Ovary (tissue), 9 donors: ENCODE data around the gene MMP28. TPM values are rescaled to one million over a fixed set of nuclear protein-coding genes. Genes with fewer than 3 reads are reported as not detected.

Source experiments
- DNase-seq, 5 donors: peaks; one replicate each; pipeline ENCODE4 v3.0.0-alpha.2; 2019 to 2020
- H3K27ac ChIP-seq, 2 donors: fragments of 200-600 bp; one replicate each; pipeline versions ENCODE4 v1.5.1 to v1.8.0; 2019 to 2022
- H3K27me3 ChIP-seq: fragments of 200-600 bp; one replicate; pipeline ENCODE4 v1.8.0; 2022
- H3K36me3 ChIP-seq: fragments of 200-600 bp; sonication (generic); one replicate; pipeline ENCODE4 v1.5.1; 2019
- H3K4me1 ChIP-seq: one replicate; pipeline ENCODE4 v1.8.1; 2013; ENCODE audit warnings: mild to moderate bottlenecking, moderate library complexity; ENCODE audit not compliant: insufficient read depth
- H3K4me3 ChIP-seq: fragments of 200-600 bp; sonication (generic); one replicate; pipeline ENCODE4 v1.5.1; 2017
- H3K9me3 ChIP-seq, 2 donors: fragments of 200-600 bp in 1 of 2; sonication (generic) in 1 of 2; one replicate each; pipeline versions ENCODE4 v1.5.1 to v1.8.1; 2013 to 2019; ENCODE audit warnings: mild to moderate bottlenecking in 1 of 2, moderate library complexity in 1 of 2
- EP300 ChIP-seq: sonication (generic); formaldehyde crosslinking; IDR thresholded peaks from one replicate; pipeline ENCODE4 v1.6.1; 2017; ENCODE audit warnings: antibody characterized with exemption
- POLR2A ChIP-seq: fragments of 450-650 bp; IDR thresholded peaks from one replicate; pipeline ENCODE4 v1.6.1; 2017; ENCODE audit warnings: antibody characterized with exemption, mild to moderate bottlenecking, moderate library complexity
- WGBS, 3 donors: extraction: QIAGEN DNeasy Blood & Tissue Kit in 1 of 3; methylation state at CpG; one replicate each; pipeline versions ENCODE4 v1.1.5 to v1.1.7; 2013 to 2017; 5-methylcytosine and 5-hydroxymethylcytosine counted together
- intact Hi-C, 4 donors: fragments of 100-400 bp; cut with DNase I; formaldehyde crosslinking; loops; one replicate each; pipeline versions ENCODE4 v1.11.0 to v1.15.1; 2022 to 2023
- polyA plus RNA-seq, 2 donors: library from polyadenylated mRNA; stranded (reverse); fragments of 200-250 nt in 1 of 2; fragments of 350-450 nt in 1 of 2; fragmentation: Illumina TruSeq in 1 of 2; extraction: RNeasy Lipid Tissue Mini Kit (QIAGEN cat#74804) in 1 of 2; gene quantifications; one replicate each; pipeline ENCODE4 v1.2.3, GENCODE V29; 2013 to 2014
- total RNA-seq, 7 donors: library from RNA; depleted of rRNA in 2 of 7; stranded (reverse); fragments of >200 nt in 2 of 7; fragmentation: NEBNext Ultra II Directional in 3 of 7; extraction: Animal tissue kit (Norgen Biotek cat#: 25700) in 3 of 7; gene quantifications; one replicate each; pipeline versions ENCODE4 v1.1.0 to v1.2.4, GENCODE V29; 2016 to 2023
- TF ChIP-seq, protein P1 (sequence below), 3 donors: fragments of 450-650 bp in 2 of 3; fragments of 200-600 bp in 1 of 3; IDR thresholded peaks; one replicate each; pipeline versions ENCODE4 v1.5.1 to v1.8.0; 2016 to 2022; ENCODE audit warnings: antibody characterized with exemption in 3 of 3, mild to moderate bottlenecking in 1 of 3
- donor health status: DM: no; HTN: no; CAD: no; lungs with moderate emphysema.
- donor health status: DM: no; HTN: no; CAD: no.
- donor health status: Bipolar disorder and iron deficiency.
- donor health status: DM: yes; HTN: yes; CAD: no.
- donor health status: DM: no; HTN: no; CAD: no.
- donor health status: DM: yes; HTN: yes; CAD: no.

Gene MMP28
- total and polyA plus RNA-seq, 9 donors, result 0.25 to 33.3 (median 3.5) TPM

DNA sequence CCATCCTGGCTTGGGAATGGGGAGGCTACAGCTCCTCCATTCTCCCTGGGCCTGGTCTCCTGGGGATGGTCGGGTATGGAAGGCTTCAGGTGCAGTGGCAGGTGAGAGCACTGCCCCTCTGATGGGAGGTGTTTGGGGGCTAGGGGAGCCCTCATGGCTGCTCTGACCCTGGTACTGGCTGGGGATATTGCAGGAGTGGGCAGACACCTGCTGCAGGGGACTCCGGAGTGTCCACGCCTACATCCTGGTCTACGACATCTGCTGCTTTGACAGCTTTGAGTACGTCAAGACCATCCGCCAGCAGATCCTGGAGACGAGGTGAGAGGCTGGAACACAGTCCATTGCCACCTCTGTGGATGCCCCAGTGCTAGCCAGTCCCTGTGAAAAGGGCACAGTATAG, 55.2 kb downstream of the MMP28 start:
- Histone ChIP-seq H3K27me3 (no peaks in the 10 kb centered on the region), H3K36me3 (no peaks in the 10 kb centered on the region), H3K4me3 (no peak overlapping the region), H3K9me3 (no peaks in the 10 kb centered on the region), H3K27ac (no peak overlapping the region), H3K4me1 (peaks cover 6% of the 10 kb centered on the region)
- 84 to 93% (median 85%) methylated on average over 7 of the region's 7 CpGs for WGBS, 3 donors
- DNase-seq, result no peak
- intact Hi-C loops, result loop anchor here (10.0 kb wide), 5 partner anchors 125 to 425 kb away; no protein-coding TSS in a partner anchor
- TF ChIP-seq EP300 (no peak), POLR2A (no peak)
- TF ChIP-seq, protein P1, sequence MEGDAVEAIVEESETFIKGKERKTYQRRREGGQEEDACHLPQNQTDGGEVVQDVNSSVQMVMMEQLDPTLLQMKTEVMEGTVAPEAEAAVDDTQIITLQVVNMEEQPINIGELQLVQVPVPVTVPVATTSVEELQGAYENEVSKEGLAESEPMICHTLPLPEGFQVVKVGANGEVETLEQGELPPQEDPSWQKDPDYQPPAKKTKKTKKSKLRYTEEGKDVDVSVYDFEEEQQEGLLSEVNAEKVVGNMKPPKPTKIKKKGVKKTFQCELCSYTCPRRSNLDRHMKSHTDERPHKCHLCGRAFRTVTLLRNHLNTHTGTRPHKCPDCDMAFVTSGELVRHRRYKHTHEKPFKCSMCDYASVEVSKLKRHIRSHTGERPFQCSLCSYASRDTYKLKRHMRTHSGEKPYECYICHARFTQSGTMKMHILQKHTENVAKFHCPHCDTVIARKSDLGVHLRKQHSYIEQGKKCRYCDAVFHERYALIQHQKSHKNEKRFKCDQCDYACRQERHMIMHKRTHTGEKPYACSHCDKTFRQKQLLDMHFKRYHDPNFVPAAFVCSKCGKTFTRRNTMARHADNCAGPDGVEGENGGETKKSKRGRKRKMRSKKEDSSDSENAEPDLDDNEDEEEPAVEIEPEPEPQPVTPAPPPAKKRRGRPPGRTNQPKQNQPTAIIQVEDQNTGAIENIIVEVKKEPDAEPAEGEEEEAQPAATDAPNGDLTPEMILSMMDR (IDR thresholded peaks at IDR 0.05), result no peak

DNA sequence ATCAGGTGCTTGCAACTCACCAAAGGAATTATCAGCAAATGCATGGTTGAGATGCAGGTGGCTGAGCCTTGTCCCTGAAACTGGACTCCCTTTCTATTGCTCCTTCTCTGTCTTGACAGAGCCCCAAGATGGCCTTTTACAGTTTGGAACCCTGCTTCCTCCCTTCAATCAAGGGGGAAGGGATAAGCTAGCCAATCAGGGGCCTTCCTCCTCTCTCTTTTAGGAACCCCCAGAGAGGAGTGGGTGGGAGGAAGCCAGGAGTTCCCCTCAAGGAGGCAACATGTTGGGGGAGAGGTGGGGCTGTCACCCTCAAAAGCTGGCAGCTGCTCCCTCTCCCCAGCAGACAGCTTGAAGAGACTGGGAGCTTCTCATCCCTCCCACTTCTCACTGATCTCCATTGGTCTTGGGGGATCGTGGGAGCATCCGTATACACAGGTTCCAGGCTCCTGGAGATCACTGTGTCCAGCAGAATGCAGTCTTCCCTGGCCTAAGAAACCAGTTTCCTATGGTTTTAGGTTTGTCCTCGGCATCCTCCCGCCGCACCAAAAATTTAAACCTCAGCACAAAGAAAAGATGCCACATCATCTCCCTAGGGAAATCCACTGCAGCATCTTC, 56.8 kb downstream of the MMP28 start:
- no peak for DNase-seq

DNA sequence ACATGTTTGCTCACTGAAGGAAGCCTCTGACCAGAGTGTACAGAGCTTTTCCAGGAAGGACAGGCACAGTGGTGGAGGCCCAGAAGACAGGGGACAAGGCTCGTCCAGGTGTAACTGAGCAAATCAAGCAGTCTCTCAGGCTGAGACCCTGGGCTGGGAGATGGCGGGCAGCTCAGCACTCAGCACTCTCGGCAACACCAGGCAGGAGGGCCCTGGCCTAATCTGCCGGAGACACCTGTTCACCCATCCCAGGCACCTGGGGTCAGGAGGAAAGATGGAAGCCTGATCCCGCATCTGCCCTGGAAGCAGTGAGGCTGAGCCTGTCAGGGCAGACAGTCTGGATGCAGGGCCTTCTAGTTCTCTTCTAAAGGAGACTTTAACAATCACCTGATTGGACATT, 59.2 kb downstream of the MMP28 start:
- DNase-seq, result no peak
- Histone ChIP-seq H3K36me3 (no peaks in the 10 kb centered on the region), H3K27ac (no peak overlapping the region), H3K4me3 (no peak overlapping the region), H3K4me1 (peaks cover 5% of the 10 kb centered on the region), H3K27me3 (no peaks in the 10 kb centered on the region), H3K9me3 (no peaks in the 10 kb centered on the region)
- intact Hi-C loops, result no loop called here
- whole genome bisulfite sequencing, 3 donors, result 84 to 92% (median 89%) methylated on average over 5 of the region's 5 CpGs
- TF ChIP-seq EP300 (no peak), POLR2A (no peak)
- TF ChIP-seq, protein P1 (IDR thresholded peaks at IDR 0.05), result no peak

More for the DNA sequence above, 56.8 kb downstream of the MMP28 start:
- WGBS, 3 donors, result 77 to 84% (median 81%) methylated on average over 5 of the region's 5 CpGs
- Histone ChIP-seq H3K36me3 (no peaks in the 10 kb centered on the region), H3K9me3 (no peaks in the 10 kb centered on the region), H3K4me3 (no peak overlapping the region), H3K27ac (no peak overlapping the region), H3K4me1 (peaks cover 6% of the 10 kb centered on the region), H3K27me3 (no peaks in the 10 kb centered on the region)
- no peak for TF ChIP-seq POLR2A
- TF ChIP-seq, protein P1 (IDR thresholded peaks at IDR 0.05), result no peak
- no peak for TF ChIP-seq EP300
- intact Hi-C loops, result no loop called here

DNA sequence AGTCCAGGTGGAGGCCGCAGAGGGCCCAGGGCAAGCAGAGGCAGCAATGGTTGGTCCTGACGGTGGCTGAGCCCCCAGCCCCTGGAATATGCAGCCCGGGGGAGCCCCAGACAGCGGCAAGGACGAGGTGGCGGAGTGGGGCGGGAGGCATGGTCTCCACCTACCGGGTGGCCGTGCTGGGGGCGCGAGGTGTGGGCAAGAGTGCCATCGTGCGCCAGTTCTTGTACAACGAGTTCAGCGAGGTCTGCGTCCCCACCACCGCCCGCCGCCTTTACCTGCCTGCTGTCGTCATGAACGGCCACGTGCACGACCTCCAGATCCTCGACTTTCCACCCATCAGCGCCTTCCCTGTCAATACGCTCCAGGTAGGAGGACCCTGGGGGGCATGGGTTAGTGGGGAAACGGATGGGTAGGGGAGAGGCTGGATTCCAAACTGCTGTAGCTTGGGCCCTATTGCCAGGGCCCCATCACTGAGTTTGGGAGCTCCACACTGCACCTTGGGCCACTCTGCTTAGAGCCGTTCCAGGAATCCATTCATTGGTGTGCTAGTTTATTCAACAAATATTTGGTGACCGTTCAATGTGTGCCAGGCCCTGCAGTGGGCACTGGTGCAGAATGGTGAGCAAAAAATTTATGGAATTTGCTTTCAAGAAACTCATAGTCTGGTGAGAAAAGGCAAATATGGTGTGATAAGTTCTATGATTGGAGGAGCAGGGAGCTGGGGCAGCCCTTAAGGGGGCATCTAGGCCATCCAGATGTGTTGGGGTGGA, 60.2 kb downstream of the MMP28 start:
- H3K4me3 ChIP-seq, result no peak overlapping the region
- no peak for DNase-seq
- H3K4me1 ChIP-seq, result peaks cover 7% of the 10 kb centered on the region
- H3K27ac ChIP-seq, result no peak overlapping the region
- 79 to 89% (median 85%) methylated on average over 29 of the region's 29 CpGs for WGBS, 3 donors
- H3K36me3 ChIP-seq, result no peaks in the 10 kb centered on the region
- TF ChIP-seq, protein P1 (IDR thresholded peaks at IDR 0.05), result no peak
- no peak for TF ChIP-seq POLR2A
- no peak for TF ChIP-seq EP300
- intact Hi-C loops, result no loop called here
- H3K27me3 ChIP-seq, result no peaks in the 10 kb centered on the region
- H3K9me3 ChIP-seq, result no peaks in the 10 kb centered on the region
